Sigmoid colon (tissue), 7 donors: ENCODE results near the gene GIGYF2. TPM values are rescaled to one million over a fixed set of nuclear protein-coding genes. Genes with fewer than 3 reads are reported as not detected.

Experiments used
- DNase-seq: peaks from one replicate; pipeline ENCODE4 v3.0.0-alpha.2; 2019
- H3K27ac ChIP-seq, 4 donors: fragments of 200-600 bp; sonication (generic); one replicate each; pipeline ENCODE4 v1.5.1; 2016 to 2019; ENCODE audit warnings: mild to moderate bottlenecking in 1 of 4
- H3K27me3 ChIP-seq, 3 donors: fragments of 200-600 bp; sonication (generic); one replicate each; pipeline ENCODE4 v1.5.1; 2019; ENCODE audit warnings: mild to moderate bottlenecking in 1 of 3
- H3K36me3 ChIP-seq, 4 donors: fragments of 200-600 bp; sonication (generic); one replicate each; pipeline ENCODE4 v1.5.1; 2016 to 2019
- H3K4me1 ChIP-seq, 4 donors: fragments of 200-600 bp; sonication (generic); one replicate each; pipeline ENCODE4 v1.5.1; 2017 to 2019
- H3K4me3 ChIP-seq, 4 donors: fragments of 200-600 bp; sonication (generic); one replicate each; pipeline ENCODE4 v1.5.1; 2017 to 2019; ENCODE audit warnings: mild to moderate bottlenecking in 2 of 4, moderate library complexity in 1 of 4
- H3K9me3 ChIP-seq, 4 donors: fragments of 200-600 bp in 3 of 4; sonication (generic) in 3 of 4; one replicate each; pipeline versions ENCODE4 v1.5.1 to v1.6.1; 2013 to 2019
- CTCF ChIP-seq, 4 experiments: fragments of 450-650 bp in 3 of 4; fragments of 200-600 bp in 1 of 4; IDR thresholded peaks; one replicate each; pipeline ENCODE4 v1.5.1; 2016 to 2019; ENCODE audit warnings: antibody characterized with exemption in 4 of 4, mild to moderate bottlenecking in 3 of 4, moderate library complexity in 2 of 4
- EP300 ChIP-seq, 4 donors: sonication (generic); formaldehyde crosslinking; IDR thresholded peaks; one replicate each; pipeline ENCODE4 v1.6.1; 2017; ENCODE audit warnings: antibody characterized with exemption in 4 of 4
- POLR2A ChIP-seq, 2 donors: fragments of 450-650 bp; IDR thresholded peaks; one replicate each; pipeline ENCODE4 v1.6.1; 2016; ENCODE audit warnings: antibody characterized with exemption in 2 of 2, mild to moderate bottlenecking in 2 of 2, moderate library complexity in 2 of 2
- POLR2AphosphoS5 ChIP-seq, 4 donors: sonication (generic); formaldehyde crosslinking; IDR thresholded peaks; one replicate each; pipeline ENCODE4 v1.6.1; 2017; ENCODE audit warnings: antibody characterized with exemption in 4 of 4
- WGBS, 2 donors: extraction: QIAGEN DNeasy Blood & Tissue Kit; methylation state at CpG; one replicate each; pipeline ENCODE4 v1.1.7; 2013; 5-methylcytosine and 5-hydroxymethylcytosine counted together
- intact Hi-C: fragments of 100-400 bp; cut with DNase I; formaldehyde crosslinking; loops from one replicate; pipeline ENCODE4 v1.15.1; 2023
- polyA plus RNA-seq, 3 donors: library from polyadenylated mRNA; stranded (reverse); fragments of 200-250 nt; gene quantifications; one replicate each; pipeline ENCODE4 v1.2.3, GENCODE V29; 2013
- total RNA-seq, 4 donors: library from RNA; depleted of rRNA; stranded (reverse); fragments of >200 nt; gene quantifications; one replicate each; pipeline ENCODE4 v1.1.0, GENCODE V29; 2016
- donor health status: healthy with polysubstance abuse.
- donor health status: Bipolar disorder and iron deficiency.
- donor health status: healthy.

Gene GIGYF2
- total and polyA plus RNA-seq, 7 donors = 10.2 to 90.0 (median 62.9) TPM

- no peaks in the 10 kb centered on the region for H3K4me1 ChIP-seq
- intact Hi-C loops = no loop called here
- DNase-seq = no peak
- H3K9me3 ChIP-seq = no peaks in the 10 kb centered on the region
- H3K27ac ChIP-seq = no peak overlapping the region
- H3K4me3 ChIP-seq = no peak overlapping the region
- no peaks in the 10 kb centered on the region for H3K27me3 ChIP-seq
- no peak for TF ChIP-seq POLR2AphosphoS5 (IDR thresholded peaks at IDR 0.05)
- no peak for TF ChIP-seq CTCF (IDR thresholded peaks at IDR 0.05)
- TF ChIP-seq EP300 (IDR thresholded peaks at IDR 0.05) = no peak
- H3K36me3 ChIP-seq = no peaks in the 10 kb centered on the region
- WGBS, 2 donors = 77 to 79% methylated on average over 10 of the region's 10 CpGs
These were observed 29.0 kb upstream of the GIGYF2 start for GRCh38 chr2:232667989-232668583.

- Histone ChIP-seq H3K4me1 (no peaks in the 10 kb centered on the region), H3K9me3 (no peaks in the 10 kb centered on the region), H3K36me3 (no peaks in the 10 kb centered on the region), H3K27me3 (no peaks in the 10 kb centered on the region), H3K27ac (no peak overlapping the region), H3K4me3 (no peak overlapping the region)
- peak in 3 of 4 experiments; percentile 6 to 42 (median 41) for TF ChIP-seq CTCF (IDR thresholded peaks at IDR 0.05)
- TF ChIP-seq EP300 (IDR thresholded peaks at IDR 0.05) = no peak
- TF ChIP-seq POLR2A (IDR thresholded peaks at IDR 0.05) = no peak
- TF ChIP-seq POLR2AphosphoS5 (IDR thresholded peaks at IDR 0.05) = no peak
- DNase-seq = no peak
- WGBS, 2 donors = 71 to 77% methylated on average over 17 of the region's 17 CpGs
- intact Hi-C loops = no loop called here
These were observed 28.2 kb upstream of the GIGYF2 start for GRCh38 chr2:232668805-232669444.

GRCh38 chr2:232672588-232672987 lies 24.5 kb upstream of the GIGYF2 start:
- H3K27me3 ChIP-seq = no peaks in the 10 kb centered on the region
- H3K27ac ChIP-seq = no peak overlapping the region
- H3K9me3 ChIP-seq = no peaks in the 10 kb centered on the region
- WGBS, 2 donors = 74 to 80% methylated on average over 1 of the region's 1 CpG
- H3K36me3 ChIP-seq = no peaks in the 10 kb centered on the region
- H3K4me3 ChIP-seq = no peak overlapping the region
- TF ChIP-seq POLR2A (IDR thresholded peaks at IDR 0.05) (no peak), EP300 (IDR thresholded peaks at IDR 0.05) (no peak), POLR2AphosphoS5 (IDR thresholded peaks at IDR 0.05) (no peak), CTCF (IDR thresholded peaks at IDR 0.05) (no peak)
- H3K4me1 ChIP-seq = no peaks in the 10 kb centered on the region
- intact Hi-C loops = no loop called here
- DNase-seq = no peak

- no peak for TF ChIP-seq EP300 (IDR thresholded peaks at IDR 0.05)
- no peak for TF ChIP-seq CTCF (IDR thresholded peaks at IDR 0.05)
- no peak for TF ChIP-seq POLR2A (IDR thresholded peaks at IDR 0.05)
- TF ChIP-seq POLR2AphosphoS5 (IDR thresholded peaks at IDR 0.05) = no peak
- H3K27ac ChIP-seq = no peak overlapping the region
- no peaks in the 10 kb centered on the region for H3K36me3 ChIP-seq
- no peak for DNase-seq
- no peaks in the 10 kb centered on the region for H3K9me3 ChIP-seq
- H3K27me3 ChIP-seq = no peaks in the 10 kb centered on the region
- H3K4me1 ChIP-seq = no peaks in the 10 kb centered on the region
- no peak overlapping the region for H3K4me3 ChIP-seq
- WGBS, 2 donors = 16 to 59% methylated on average over 6 of the region's 6 CpGs
- intact Hi-C loops = no loop called here
These were observed 22.6 kb upstream of the GIGYF2 start for GRCh38 chr2:232674491-232674890.
